ENCODE data around the gene KLC3. TPM values are rescaled to one million over a fixed set of nuclear protein-coding genes. Genes with fewer than 3 reads are reported as not detected.

KLC3 gene
- total RNA-seq, 1 donor from 2014 or later = 7.8 TPM

- H3K4me3 ChIP-seq (ENCODE audit: low read depth, low read length) = no peak overlapping the region
- no peak for DNase-seq (ENCODE audit: low read depth)
- no peak for TF ChIP-seq CTCF (conservative IDR thresholded peaks at IDR 0.05; ENCODE audit: low read depth, low read length)
These were observed 11.5 kb downstream of the KLC3 start for GRCh38 chr19:45352062-45352461.

DNA sequence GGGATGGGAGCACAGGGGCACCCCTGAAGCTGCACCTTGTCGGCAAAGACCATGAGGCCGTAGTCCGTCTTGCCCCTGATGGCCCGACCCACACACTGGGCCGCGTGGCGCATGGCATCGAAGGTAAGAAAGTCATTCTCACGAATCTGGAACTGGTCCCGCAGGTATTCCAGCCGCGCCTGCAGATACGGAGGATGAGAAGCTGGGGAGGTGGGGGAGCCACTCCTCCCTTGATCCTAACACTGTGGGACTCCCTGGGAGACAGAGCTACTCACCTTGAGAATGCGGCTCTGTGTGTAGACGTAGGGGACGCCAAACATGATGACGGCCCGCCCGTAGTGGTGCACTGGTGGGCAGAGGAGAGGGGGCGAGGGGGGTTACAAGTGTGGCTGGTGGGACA lies 11.9 kb downstream of the KLC3 start:
- H3K4me3 ChIP-seq (ENCODE audit: low read depth, low read length) = no peak overlapping the region
- DNase-seq (ENCODE audit: low read depth) = no peak
- TF ChIP-seq CTCF (conservative IDR thresholded peaks at IDR 0.05; ENCODE audit: low read depth, low read length) = no peak

DNA sequence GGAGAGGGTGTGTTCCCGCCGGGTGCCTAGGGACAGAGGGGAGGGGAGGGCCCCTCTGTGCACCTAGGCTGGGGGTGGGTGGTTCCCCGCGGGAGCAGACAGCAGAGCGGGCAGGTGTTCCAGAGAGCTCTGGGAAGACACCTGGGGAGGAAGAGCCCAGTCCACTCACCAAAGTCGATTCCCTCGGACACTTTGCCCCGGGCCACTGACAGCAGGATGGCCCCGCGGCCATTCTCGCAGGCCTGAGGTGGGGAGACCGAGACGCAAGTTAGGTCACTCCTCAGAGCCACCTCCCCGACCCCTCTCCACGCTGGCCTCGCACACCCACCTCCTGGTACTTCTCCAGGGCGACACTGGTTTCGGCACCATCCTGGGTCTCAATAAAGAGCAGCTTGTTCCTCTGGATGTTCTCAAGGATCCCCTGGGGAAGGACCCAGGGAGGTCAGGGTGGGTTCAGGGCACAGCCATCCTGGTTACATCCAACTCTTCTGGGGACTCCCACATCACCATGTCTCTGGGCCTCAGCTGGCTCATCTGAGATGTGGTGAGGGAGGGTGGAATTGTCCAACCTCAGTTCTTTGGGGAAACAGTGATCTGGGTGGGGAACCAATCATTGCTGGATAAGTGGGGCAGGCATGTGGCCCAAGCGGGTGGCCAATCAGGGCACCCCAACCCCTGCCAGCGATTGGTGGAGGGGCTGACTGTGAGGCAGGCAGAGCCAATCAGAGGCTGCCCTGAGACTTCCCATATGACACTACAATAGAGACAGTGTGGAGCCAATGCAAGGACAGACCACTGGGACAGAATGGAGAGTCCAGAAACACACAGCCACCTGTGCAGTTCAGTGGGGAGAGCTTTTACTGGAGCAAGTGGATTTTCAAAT lies 12.6 kb downstream of the KLC3 start:
- no peak for DNase-seq (ENCODE audit: low read depth)
- TF ChIP-seq CTCF (conservative IDR thresholded peaks at IDR 0.05; ENCODE audit: low read depth, low read length) = no peak
- H3K4me3 ChIP-seq (ENCODE audit: low read depth, low read length) = no peak overlapping the region

DNA sequence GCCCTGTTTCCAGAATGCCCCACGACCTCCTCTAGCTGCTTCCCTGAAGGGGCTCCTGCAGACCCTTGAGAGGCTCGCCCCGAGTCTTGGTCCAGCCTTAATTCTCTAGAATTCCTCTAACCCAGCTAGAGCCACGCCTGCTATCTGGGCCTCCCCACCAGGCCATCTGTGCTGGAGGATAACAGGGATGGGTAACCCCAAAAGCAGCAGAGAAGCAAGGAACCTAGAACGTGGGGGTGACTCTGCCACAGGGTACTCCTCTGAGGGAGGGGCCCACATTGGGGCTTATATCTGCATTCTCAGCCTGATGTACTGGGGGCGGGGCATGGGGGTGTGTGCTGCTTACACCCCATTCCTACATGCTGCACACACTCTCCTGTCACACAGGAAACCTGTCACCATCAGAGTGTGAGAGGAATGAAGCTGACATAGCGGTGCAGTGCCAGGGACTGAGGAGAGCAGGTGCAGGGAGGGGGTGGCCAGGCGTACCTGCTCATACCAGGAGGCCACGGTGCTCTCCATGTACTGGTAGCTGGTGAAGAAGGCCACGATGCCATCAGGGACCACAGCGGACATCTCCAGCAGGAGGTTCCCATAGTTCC lies 13.8 kb downstream of the KLC3 start:
- no peak for DNase-seq (ENCODE audit: low read depth)
- no peak for TF ChIP-seq CTCF (conservative IDR thresholded peaks at IDR 0.05; ENCODE audit: low read depth, low read length)
- no peak overlapping the region for H3K4me3 ChIP-seq (ENCODE audit: low read depth, low read length)

DNA sequence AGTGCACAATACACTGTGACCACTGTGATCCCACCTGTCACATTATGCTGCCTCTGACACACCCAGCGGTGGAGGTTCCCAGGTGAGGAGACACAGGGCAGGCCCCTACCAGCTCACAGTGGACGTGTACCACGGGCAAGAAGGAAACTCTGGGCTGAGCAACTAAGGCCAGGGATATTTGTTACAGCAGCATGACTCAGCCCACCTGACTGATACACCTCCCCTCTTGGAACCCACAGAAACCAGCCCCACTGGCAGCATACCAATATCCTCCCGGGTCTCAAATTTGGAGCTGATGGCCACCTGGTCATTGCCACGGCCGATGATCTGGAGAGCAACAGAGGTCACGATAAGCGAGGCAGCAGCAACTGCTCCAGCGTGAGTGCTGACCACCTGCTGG lies 14.9 kb downstream of the KLC3 start:
- no peak overlapping the region for H3K4me3 ChIP-seq (ENCODE audit: low read depth, low read length)
- TF ChIP-seq CTCF (conservative IDR thresholded peaks at IDR 0.05; ENCODE audit: low read depth, low read length) = no peak
- no peak for DNase-seq (ENCODE audit: low read depth)

DNA sequence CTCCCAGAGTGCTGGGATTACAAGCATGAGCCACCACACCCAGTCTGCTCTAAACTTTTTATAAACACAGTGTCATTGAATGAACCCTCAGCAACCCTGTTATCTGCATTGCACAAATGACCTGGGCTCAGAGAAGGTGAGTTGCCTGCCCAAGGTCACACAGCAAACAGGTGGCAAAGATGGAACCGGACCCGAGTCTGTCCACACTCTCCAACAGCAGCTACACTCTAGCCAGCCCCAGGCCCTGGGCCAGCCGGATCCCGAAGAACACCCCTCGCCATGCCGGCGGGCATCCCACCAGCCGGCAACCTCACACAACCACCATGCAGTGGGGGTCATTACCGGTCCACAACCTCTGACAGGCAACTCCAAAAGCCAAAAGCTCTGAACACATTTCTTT lies 15.4 kb downstream of the KLC3 start:
- H3K4me3 ChIP-seq (ENCODE audit: low read depth, low read length) = no peak overlapping the region
- no peak for DNase-seq (ENCODE audit: low read depth)
- TF ChIP-seq CTCF (conservative IDR thresholded peaks at IDR 0.05; ENCODE audit: low read depth, low read length) = no peak
